Activated T-helper 1 cell treated with anti-CD3 and anti-CD28 coated beads, Interleukin-12 subunit alpha, Interleukin-12 subunit beta, Interleukin-2, Interleukin-4 antibody, amounts not matched to agents 30 ng/mL and 10 ng/mL and 1 ng/mL, durations not matched to agents 14 hours and 24 hours and 36 hours (primary cell): Measurements from ENCODE around the gene ADAP2. TPM values are rescaled to one million over a fixed set of nuclear protein-coding genes. Genes with fewer than 3 reads are reported as not detected.
"Not testable (repeated sequence)": the region's sequence is repeated elsewhere in the genome, so short reads cannot be mapped to it uniquely, and the experiment has no call there.

Experiments used
- DNase-seq: peaks from one replicate; pipeline ENCODE4 v3.0.0; 2021; ENCODE audit warnings: low spot score
- H3K27ac Mint-ChIP-seq: one replicate; pipeline ENCODE4 v1.8.0; 2021; ENCODE audit warnings: mild to moderate bottlenecking, mixed read lengths
- H3K27me3 Mint-ChIP-seq: one replicate; pipeline ENCODE4 v1.8.0; 2022; ENCODE audit warnings: mild to moderate bottlenecking, moderate library complexity, mixed read lengths; ENCODE audit not compliant: insufficient read depth
- H3K36me3 Mint-ChIP-seq: one replicate; pipeline ENCODE4 v1.8.0; 2021; ENCODE audit warnings: low read depth, mixed read lengths
- H3K4me1 Mint-ChIP-seq: one replicate; pipeline ENCODE4 v1.8.0; 2021; ENCODE audit warnings: low read depth, mixed read lengths
- H3K4me3 Mint-ChIP-seq: one replicate; pipeline ENCODE4 v1.8.0; 2021; ENCODE audit warnings: mild to moderate bottlenecking, moderate library complexity, mixed read lengths
- H3K9me3 Mint-ChIP-seq: one replicate; pipeline ENCODE4 v1.8.0; 2021; ENCODE audit warnings: mixed read lengths
- intact Hi-C: fragments of 100-400 bp; cut with micrococcal nuclease; formaldehyde crosslinking; loops from one replicate; pipeline ENCODE4 v1.15.1; 2024
- total RNA-seq: library from RNA; stranded (reverse); gene quantifications from 2 replicates; pipeline ENCODE4 v1.2.3, GENCODE V29; 2022

The ADAP2 gene, protein sequence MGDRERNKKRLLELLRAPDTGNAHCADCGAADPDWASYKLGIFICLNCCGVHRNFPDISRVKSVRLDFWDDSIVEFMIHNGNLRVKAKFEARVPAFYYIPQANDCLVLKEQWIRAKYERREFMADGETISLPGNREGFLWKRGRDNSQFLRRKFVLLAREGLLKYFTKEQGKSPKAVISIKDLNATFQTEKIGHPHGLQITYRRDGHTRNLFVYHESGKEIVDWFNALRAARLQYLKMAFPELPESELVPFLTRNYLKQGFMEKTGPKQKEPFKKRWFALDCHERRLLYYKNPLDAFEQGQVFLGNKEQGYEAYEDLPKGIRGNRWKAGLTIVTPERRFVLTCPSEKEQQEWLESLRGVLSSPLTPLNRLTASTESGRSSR
- total RNA-seq = 0.75 and 1.1 TPM in 2 replicates

GRCh38 chr17:30921544-30922196 is at the start of gene ADAP2:
Gene ADAP2, plus strand, starts transcription at chr17:30921945. Its CDS starts 70 bp downstream, at chr17:30922015.
- H3K27me3 Mint-ChIP-seq = peaks cover 51% of the 10 kb centered on the region
- no peaks in the 10 kb centered on the region for H3K9me3 Mint-ChIP-seq
- peak within 1 kb of the TSS; percentile 60 for H3K4me3 Mint-ChIP-seq
- H3K4me1 Mint-ChIP-seq = peaks cover 12% of the 10 kb centered on the region
- no peak within 1 kb of the TSS for H3K27ac Mint-ChIP-seq
- no peak for DNase-seq
- intact Hi-C loops = no loop called here
- H3K36me3 Mint-ChIP-seq = peaks cover 2% of the 10 kb centered on the region

DNA sequence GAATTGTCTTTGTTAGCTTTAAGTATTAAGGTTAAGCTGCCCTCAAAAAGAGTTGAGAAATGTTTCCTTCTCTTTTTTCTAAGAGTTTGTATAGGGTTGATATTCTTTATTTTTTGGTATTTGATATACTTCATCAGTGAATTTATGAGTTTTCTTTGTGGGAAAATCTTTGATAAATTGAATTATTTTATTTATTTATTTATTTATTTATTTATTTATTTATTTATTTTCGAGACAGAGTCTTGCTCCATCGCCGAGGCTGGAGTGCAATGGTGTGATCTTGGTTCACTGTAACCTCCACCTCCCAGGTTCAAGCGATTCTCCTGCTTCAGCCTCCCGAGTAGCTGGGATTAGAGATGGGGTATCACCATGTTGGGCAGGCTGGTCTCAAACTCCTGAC is 35.6 kb upstream of the ADAP2 start:
- intact Hi-C loops = no loop called here
- DNase-seq = no peak
- no peak overlapping the region for H3K4me3 Mint-ChIP-seq
- no peak overlapping the region for H3K27ac Mint-ChIP-seq
- H3K27me3 Mint-ChIP-seq = no peaks in the 10 kb centered on the region
- H3K36me3 Mint-ChIP-seq = peaks cover 12% of the 10 kb centered on the region
- no peaks in the 10 kb centered on the region for H3K4me1 Mint-ChIP-seq
- H3K9me3 Mint-ChIP-seq = no peaks in the 10 kb centered on the region

GRCh38 chr17:30894236-30894635 is 27.5 kb upstream of the ADAP2 start:
- intact Hi-C loops = no loop called here
- Mint-ChIP-seq H3K27me3 (no peaks in the 10 kb centered on the region), H3K4me1 (peaks cover 5% of the 10 kb centered on the region), H3K36me3 (peaks cover 19% of the 10 kb centered on the region), H3K27ac (no peak overlapping the region), H3K4me3 (no peak overlapping the region), H3K9me3 (no peaks in the 10 kb centered on the region)
- DNase-seq = no peak

- H3K27me3 Mint-ChIP-seq = no peaks in the 10 kb centered on the region
- peaks cover 7% of the 10 kb centered on the region for H3K4me1 Mint-ChIP-seq
- H3K4me3 Mint-ChIP-seq = no peak overlapping the region
- intact Hi-C loops = no loop called here
- peaks cover 29% of the 10 kb centered on the region for H3K36me3 Mint-ChIP-seq
- no peaks in the 10 kb centered on the region for H3K9me3 Mint-ChIP-seq
- no peak overlapping the region for H3K27ac Mint-ChIP-seq
- no peak for DNase-seq
Observed at GRCh38 chr17:30897311-30897710, 24.4 kb upstream of the ADAP2 start.

DNA sequence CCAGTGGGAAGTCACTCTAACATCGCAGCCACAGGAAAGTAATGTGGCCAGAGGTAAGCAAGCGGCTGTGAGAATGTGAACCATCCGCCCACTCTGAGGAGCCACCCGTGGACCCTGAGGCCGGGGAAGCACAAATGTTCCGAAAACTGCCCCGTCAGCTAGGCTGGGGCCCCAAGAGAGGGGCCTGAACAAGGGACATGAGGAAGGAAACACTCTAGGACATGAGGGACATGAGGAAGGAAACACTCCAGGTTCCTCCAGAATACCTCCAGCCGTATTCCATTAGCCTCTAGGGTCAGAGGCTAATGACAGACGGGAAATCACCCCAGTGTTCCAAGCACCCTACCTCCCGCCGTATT is 16.0 kb upstream of the ADAP2 start:
- H3K27me3 Mint-ChIP-seq = no peaks in the 10 kb centered on the region
- intact Hi-C loops = loop anchor here (1.0 to 2.0 kb wide), 5 partner anchors 65 to 467 kb away; partner anchors contain the start of genes ATAD5 and NF1
- H3K4me1 Mint-ChIP-seq = peaks cover 35% of the 10 kb centered on the region
- DNase-seq = peak; percentile 8
- H3K36me3 Mint-ChIP-seq = peaks cover 20% of the 10 kb centered on the region
- peak overlapping the region; percentile 98 for H3K4me3 Mint-ChIP-seq
- H3K27ac Mint-ChIP-seq = peak overlapping the region; percentile 87
- H3K9me3 Mint-ChIP-seq = no peaks in the 10 kb centered on the region

- Mint-ChIP-seq H3K36me3 (peaks cover 19% of the 10 kb centered on the region), H3K4me1 (peaks cover 35% of the 10 kb centered on the region), H3K9me3 (no peaks in the 10 kb centered on the region), H3K27ac (peak within 1 kb of the TSS; percentile 87), H3K4me3 (peak within 1 kb of the TSS; percentile 98), H3K27me3 (no peaks in the 10 kb centered on the region)
- intact Hi-C loops = loop anchor here (1.0 to 2.0 kb wide), 5 partner anchors 64 to 466 kb away; partner anchors contain the start of genes ATAD5 and NF1
- DNase-seq = peak; percentile 86
Observed at GRCh38 chr17:30906101-30906911, 15.4 kb upstream of the ADAP2 start, which contains the start of gene TEFM. Gene TEFM, minus strand, starts transcription at chr17:30906238. Its CDS starts 40 bp downstream, at chr17:30906198.

- Mint-ChIP-seq H3K27ac (no peak overlapping the region), H3K27me3 (no peaks in the 10 kb centered on the region), H3K9me3 (no peaks in the 10 kb centered on the region), H3K4me3 (peak overlapping the region; percentile 57), H3K36me3 (peaks cover 5% of the 10 kb centered on the region), H3K4me1 (peaks cover 25% of the 10 kb centered on the region)
- DNase-seq = no peak
- intact Hi-C loops = no loop called here
Observed at GRCh38 chr17:30908717-30909420, 12.9 kb upstream of the ADAP2 start.

- H3K4me1 Mint-ChIP-seq = peaks cover 19% of the 10 kb centered on the region
- H3K27ac Mint-ChIP-seq, H3K4me3 Mint-ChIP-seq, H3K36me3 Mint-ChIP-seq, intact Hi-C loops, H3K27me3 Mint-ChIP-seq, H3K9me3 Mint-ChIP-seq, DNase-seq: not testable (repeated sequence)
Observed at GRCh38 chr17:30910151-30910550, 11.6 kb upstream of the ADAP2 start.

- no peaks in the 10 kb centered on the region for H3K9me3 Mint-ChIP-seq
Observed at GRCh38 chr17:30913955-30914354, 7.8 kb upstream of the ADAP2 start.

GRCh38 chr17:30915833-30916611 is 5.7 kb upstream of the ADAP2 start:
- Mint-ChIP-seq H3K4me3 (no peak overlapping the region), H3K9me3 (no peaks in the 10 kb centered on the region), H3K36me3 (peaks cover 2% of the 10 kb centered on the region), H3K27me3 (peaks cover 18% of the 10 kb centered on the region), H3K27ac (no peak overlapping the region), H3K4me1 (no peaks in the 10 kb centered on the region)
- DNase-seq = no peak
- intact Hi-C loops = no loop called here

More at GRCh38 chr17:30913955-30914354, 7.8 kb upstream of the ADAP2 start:
- peaks cover 3% of the 10 kb centered on the region for H3K4me1 Mint-ChIP-seq
- H3K36me3 Mint-ChIP-seq = no peaks in the 10 kb centered on the region
- DNase-seq = no peak
- intact Hi-C loops = no loop called here
- no peak overlapping the region for H3K27ac Mint-ChIP-seq
- H3K27me3 Mint-ChIP-seq = peaks cover 8% of the 10 kb centered on the region
- H3K4me3 Mint-ChIP-seq = no peak overlapping the region

DNA sequence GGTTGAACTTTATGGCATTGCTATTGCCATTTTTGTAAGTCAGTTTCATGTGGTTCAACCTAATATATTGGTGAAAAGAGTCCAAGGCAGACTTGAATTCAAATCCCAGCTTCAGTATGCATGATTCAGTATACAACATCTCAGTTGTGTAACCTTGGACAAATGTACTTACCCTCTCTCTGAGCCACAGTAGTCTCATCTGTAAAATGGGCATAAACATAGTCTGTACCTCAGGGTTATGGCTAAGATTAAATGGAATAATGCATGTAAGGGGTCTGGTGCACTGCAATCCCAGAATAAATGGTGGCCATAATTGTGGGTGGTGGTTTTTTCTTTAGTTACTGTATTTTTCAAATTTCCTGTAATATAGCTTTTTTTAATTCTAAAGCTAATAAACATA is 4.7 kb upstream of the ADAP2 start:
- Mint-ChIP-seq H3K27me3 (peaks cover 25% of the 10 kb centered on the region), H3K4me1 (peaks cover 6% of the 10 kb centered on the region), H3K27ac (no peak overlapping the region), H3K4me3 (no peak overlapping the region), H3K9me3 (no peaks in the 10 kb centered on the region), H3K36me3 (peaks cover 2% of the 10 kb centered on the region)
- intact Hi-C loops = no loop called here
- DNase-seq = no peak

GRCh38 chr17:30920282-30920681 is 1.5 kb upstream of the ADAP2 start:
- peaks cover 49% of the 10 kb centered on the region for H3K27me3 Mint-ChIP-seq
- H3K27ac Mint-ChIP-seq = no peak overlapping the region
- H3K9me3 Mint-ChIP-seq = no peaks in the 10 kb centered on the region
- H3K4me3 Mint-ChIP-seq = no peak overlapping the region
- peaks cover 2% of the 10 kb centered on the region for H3K36me3 Mint-ChIP-seq
- no peak for DNase-seq
- intact Hi-C loops = no loop called here
- H3K4me1 Mint-ChIP-seq = peaks cover 12% of the 10 kb centered on the region
